Measurements from ENCODE around the gene CRAMP1. TPM values are rescaled to one million over a fixed set of nuclear protein-coding genes. Genes with fewer than 3 reads are reported as not detected.

The CRAMP1 gene
- total RNA-seq, 2 donors from 2014 or later, result 16.4 to 16.6 TPM

DNA sequence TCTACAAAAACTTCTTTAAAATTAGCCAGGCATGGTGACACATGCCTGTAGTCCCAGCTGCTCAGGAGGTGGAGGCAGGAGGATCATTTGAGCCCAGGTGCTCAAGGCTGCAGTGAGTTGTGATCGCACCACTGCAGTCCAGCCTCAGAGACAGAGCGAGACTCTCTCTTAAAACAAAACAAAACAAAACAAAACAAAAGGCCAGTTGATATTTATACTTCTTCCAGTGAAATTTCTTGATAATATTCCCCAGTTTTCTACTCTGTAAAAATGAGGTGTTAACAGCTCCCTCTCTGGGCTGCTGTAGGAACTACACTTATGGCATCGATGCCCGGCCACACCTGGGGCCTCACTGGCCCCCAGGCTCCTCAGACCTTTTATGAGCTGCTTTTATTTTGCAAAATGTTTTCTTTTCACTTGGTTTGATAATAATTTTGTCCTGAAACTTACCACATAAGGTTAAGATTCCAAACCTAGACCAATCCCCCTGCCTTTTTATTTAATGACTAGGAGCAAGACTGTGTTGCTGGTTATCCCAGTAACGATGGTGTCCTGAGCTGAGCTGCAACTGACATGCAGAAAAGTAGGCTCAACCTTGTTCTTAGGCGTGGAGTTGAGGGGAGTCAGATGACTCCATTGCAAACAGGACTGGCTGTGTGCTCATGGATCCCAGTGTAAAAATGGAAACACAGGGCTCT is 111.4 kb downstream of the CRAMP1 start:
- ATAC-seq (peak; percentile 48), DNase-seq (peak in 1 of 2 donors; percentile 57)
- intact Hi-C loops (cut with DNase I, micrococcal nuclease), result no loop called here

DNA sequence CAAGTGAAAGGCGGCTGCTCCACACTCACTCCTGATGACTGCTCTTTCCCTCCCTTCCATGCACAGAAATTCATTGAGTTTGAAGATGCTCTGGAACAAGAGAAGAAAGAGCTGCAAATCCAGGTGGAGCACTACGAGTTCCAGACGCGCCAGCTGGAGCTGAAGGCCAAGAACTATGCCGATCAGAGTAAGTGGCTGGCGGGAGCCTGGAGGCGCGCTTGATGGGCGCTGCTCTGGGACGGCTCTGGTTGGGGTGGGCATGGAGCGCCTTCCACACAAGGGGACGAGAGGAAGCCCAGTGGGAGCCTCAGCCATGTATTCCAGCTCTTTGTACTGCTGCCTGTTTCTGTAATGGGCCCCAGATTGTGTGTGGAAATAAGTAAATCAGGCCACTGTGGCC is 112.3 kb downstream of the CRAMP1 start:
- ATAC-seq (no peak), DNase-seq (no peak)
- intact Hi-C loops (cut with DNase I, micrococcal nuclease), result no loop called here

DNA sequence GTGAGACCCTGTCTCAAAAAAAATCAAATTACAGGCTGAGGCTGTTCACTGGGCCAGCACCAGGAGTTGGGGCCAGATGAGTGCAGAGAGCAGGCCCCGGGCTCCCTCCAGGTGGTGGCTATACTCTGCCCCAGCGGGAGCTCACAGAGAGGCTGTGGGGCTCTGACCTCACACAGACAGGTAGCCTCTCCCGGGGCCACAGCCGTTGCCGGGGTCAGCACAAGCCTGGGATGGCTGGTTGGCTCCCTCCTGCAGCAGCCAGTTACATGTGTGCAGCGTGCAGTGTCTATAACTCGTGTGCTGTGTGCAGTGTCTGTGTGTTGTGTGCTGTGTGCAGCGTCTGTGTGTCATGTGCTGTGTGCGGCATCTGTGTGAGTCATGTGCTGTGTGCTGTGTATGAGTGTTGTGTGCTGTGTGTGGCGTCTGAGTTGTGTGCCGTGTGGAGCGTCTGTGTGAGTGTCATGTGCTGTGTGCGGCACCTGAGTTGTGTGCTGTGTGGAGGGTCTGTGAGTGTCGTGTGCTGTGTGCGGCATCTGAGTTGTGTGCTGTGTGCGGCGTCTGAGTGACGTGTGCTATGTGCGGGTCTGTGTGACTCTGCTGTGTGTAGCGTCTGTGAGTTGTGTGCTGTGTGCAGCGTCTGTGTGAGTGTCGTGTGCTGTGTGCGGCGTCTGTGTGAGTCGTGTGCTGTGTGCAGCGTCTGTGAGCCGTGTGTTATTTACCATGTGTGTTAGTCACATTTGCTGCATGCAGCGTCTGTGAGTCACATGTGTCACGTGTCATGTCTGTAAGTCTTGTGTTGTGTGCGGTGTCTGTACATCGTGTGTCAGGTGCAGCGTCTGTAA is 114.7 kb downstream of the CRAMP1 start:
- no peak for DNase-seq
- intact Hi-C loops (cut with DNase I, micrococcal nuclease), result no loop called here
- ATAC-seq, result no peak

Other genes starting within 250 kb of the CRAMP1 start
- 10 to 100 TPM; 14.7 to 15.0 TPM for gene UNKL, start 197.7 kb upstream of the CRAMP1 start, total RNA-seq
- gene UQCC4, start 191.6 kb upstream of the CRAMP1 start, total RNA-seq, result 10 to 100 TPM; 11.6 to 17.2 TPM
- gene PERCC1, start 181.3 kb upstream of the CRAMP1 start, total RNA-seq, result not detected
- gene CCDC154, start 167.8 kb upstream of the CRAMP1 start, total RNA-seq, result under 1 TPM; 0.55 to 0.59 TPM
- gene CLCN7, start 137.3 kb upstream of the CRAMP1 start, total RNA-seq, result 10 to 100 TPM; 42.3 to 44.9 TPM
- gene PTX4, start 123.4 kb upstream of the CRAMP1 start, total RNA-seq, result not detected
- gene TELO2, start 119.0 kb upstream of the CRAMP1 start, total RNA-seq, result 10 to 100 TPM; 26.6 to 36.3 TPM
- gene TMEM204, start 78.7 kb upstream of the CRAMP1 start, total RNA-seq, result 1 to 10 TPM; 2.6 to 4.9 TPM
- gene IFT140, start 288 bp upstream of the CRAMP1 start, total RNA-seq, result 10 to 100 TPM; 13.3 to 16.3 TPM
- gene JPT2, start 65.9 kb downstream of the CRAMP1 start, total RNA-seq, result 10 to 100 TPM; 49.8 to 62.4 TPM
- gene MAPK8IP3, start 93.8 kb downstream of the CRAMP1 start, total RNA-seq, result 10 to 100 TPM; 55.2 to 79.0 TPM
- 10 to 100 TPM; 59.5 to 62.9 TPM for gene NME3, start 159.2 kb downstream of the CRAMP1 start, total RNA-seq
- 10 to 100 TPM; 22.1 to 34.9 TPM for gene EME2, start 160.4 kb downstream of the CRAMP1 start, total RNA-seq
- 100 to 1,000 TPM; 103 to 133 TPM for gene MRPS34, start 160.8 kb downstream of the CRAMP1 start, total RNA-seq
- 10 to 100 TPM; 37.9 to 49.1 TPM for gene SPSB3, start 170.2 kb downstream of the CRAMP1 start, total RNA-seq
- gene NUBP2, start 170.6 kb downstream of the CRAMP1 start, total RNA-seq, result 10 to 100 TPM; 29.4 to 34.4 TPM
- gene IGFALS, start 181.3 kb downstream of the CRAMP1 start, total RNA-seq, result 1 to 10 TPM in 1 of 2 donors, under 1 TPM in 1; 0.58 to 1.3 TPM
- gene HAGH, start 214.5 kb downstream of the CRAMP1 start, total RNA-seq, result 10 to 100 TPM; 64.5 to 85.0 TPM
- 10 to 100 TPM; 60.0 to 66.9 TPM for gene FAHD1, start 214.8 kb downstream of the CRAMP1 start, total RNA-seq

Data from left colon (tissue), 2 donors.